IMR-90 (cell line): Measurements from ENCODE around the gene ATP6AP1.

Experiments used
- CHD1 ChIP-seq: IDR thresholded peaks from 2 replicates; pipeline ENCODE4 v1.6.1; 2012; ENCODE audit warnings: low read depth, low read length, improper control_type of control experiment
- MAFK ChIP-seq: IDR thresholded peaks from 2 replicates; pipeline ENCODE4 v1.6.1; 2012; ENCODE audit warnings: low read depth, low read length, improper control_type of control experiment
- MAZ ChIP-seq: IDR thresholded peaks from 2 replicates; pipeline ENCODE4 v1.6.1; 2012; ENCODE audit warnings: low read depth, mild to moderate bottlenecking, low read length, improper control_type of control experiment, moderate library complexity, borderline replicate concordance
- MXI1 ChIP-seq: IDR thresholded peaks from 2 replicates; pipeline ENCODE4 v1.6.1; 2012; ENCODE audit warnings: low read depth, mild to moderate bottlenecking, low read length, moderate library complexity, borderline replicate concordance
- NFE2L2 ChIP-seq: fragments of 150-350 bp; IDR thresholded peaks from 2 replicates; pipeline ENCODE4 v1.6.1; 2016; ENCODE audit warnings: low read depth, mild to moderate bottlenecking, low read length
- POLR2A ChIP-seq: IDR thresholded peaks from 2 replicates; pipeline ENCODE4 v1.6.1; 2012; ENCODE audit warnings: mild to moderate bottlenecking, low read depth, low read length
- RAD21 ChIP-seq: IDR thresholded peaks from 2 replicates; pipeline ENCODE4 v1.6.1; 2012; ENCODE audit warnings: low read length, improper control_type of control experiment
- RCOR1 ChIP-seq: IDR thresholded peaks from 2 replicates; pipeline ENCODE4 v1.6.1; 2012; ENCODE audit warnings: mild to moderate bottlenecking, low read length, improper control_type of control experiment; ENCODE audit not compliant: insufficient replicate concordance
- RFX5 ChIP-seq: IDR thresholded peaks from 2 replicates; pipeline ENCODE4 v1.8.0; 2012; ENCODE audit warnings: low read depth, mild to moderate bottlenecking, low read length, moderate library complexity
- TF ChIP-seq, protein P1 (sequence below): conservative IDR thresholded peaks from 2 replicates; pipeline ENCODE4 v1.5.1; 2012; ENCODE audit warnings: mild to moderate bottlenecking, low read depth, low read length, improper control_type of control experiment

DNA sequence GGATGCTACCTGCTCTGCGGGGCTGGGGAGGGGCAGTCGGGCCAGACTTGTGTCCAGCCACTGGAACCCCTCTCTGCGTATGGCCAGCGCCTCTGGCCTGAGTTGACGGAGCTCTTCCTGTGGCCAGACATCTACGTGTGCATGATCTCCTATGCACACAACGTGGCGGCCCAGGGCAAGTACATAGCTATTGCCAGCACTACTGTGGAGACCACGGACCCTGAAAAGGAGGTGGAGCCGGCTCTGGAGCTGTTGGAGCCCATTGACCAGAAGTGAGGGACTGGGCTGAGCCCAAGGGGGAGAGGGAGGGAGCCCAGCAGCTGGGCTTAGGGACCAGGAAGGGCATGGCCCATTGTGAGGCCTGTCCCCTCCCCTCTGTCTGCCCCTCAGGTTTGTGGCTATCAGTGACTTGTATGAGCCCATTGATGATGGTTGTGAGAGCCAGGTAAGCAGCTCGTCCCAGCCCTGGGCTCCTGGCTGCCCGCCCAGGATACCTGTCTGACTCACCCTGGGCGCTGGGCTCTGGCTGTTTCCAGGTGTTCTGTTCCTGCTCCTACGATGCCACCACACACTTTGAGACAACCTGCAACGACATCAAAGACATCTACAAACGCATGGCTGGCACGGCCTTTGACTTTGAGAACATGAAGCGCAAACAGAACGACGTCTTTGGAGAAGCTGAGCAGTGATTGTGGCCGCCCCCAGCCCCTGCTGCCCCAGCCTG is 13.7 kb downstream of the ATP6AP1 start:
- TF ChIP-seq RCOR1 (no peak), POLR2A (no peak), MXI1 (no peak), RAD21 (no peak), NFE2L2 (no peak), MAFK (no peak), RFX5 (no peak), MAZ (no peak), CHD1 (no peak)
- TF ChIP-seq, protein P1, sequence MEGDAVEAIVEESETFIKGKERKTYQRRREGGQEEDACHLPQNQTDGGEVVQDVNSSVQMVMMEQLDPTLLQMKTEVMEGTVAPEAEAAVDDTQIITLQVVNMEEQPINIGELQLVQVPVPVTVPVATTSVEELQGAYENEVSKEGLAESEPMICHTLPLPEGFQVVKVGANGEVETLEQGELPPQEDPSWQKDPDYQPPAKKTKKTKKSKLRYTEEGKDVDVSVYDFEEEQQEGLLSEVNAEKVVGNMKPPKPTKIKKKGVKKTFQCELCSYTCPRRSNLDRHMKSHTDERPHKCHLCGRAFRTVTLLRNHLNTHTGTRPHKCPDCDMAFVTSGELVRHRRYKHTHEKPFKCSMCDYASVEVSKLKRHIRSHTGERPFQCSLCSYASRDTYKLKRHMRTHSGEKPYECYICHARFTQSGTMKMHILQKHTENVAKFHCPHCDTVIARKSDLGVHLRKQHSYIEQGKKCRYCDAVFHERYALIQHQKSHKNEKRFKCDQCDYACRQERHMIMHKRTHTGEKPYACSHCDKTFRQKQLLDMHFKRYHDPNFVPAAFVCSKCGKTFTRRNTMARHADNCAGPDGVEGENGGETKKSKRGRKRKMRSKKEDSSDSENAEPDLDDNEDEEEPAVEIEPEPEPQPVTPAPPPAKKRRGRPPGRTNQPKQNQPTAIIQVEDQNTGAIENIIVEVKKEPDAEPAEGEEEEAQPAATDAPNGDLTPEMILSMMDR: no peak
